Lower lobe of right lung (tissue), 2 donors: ENCODE measurements around the gene LRP8. TPM values are rescaled to one million over a fixed set of nuclear protein-coding genes. Genes with fewer than 3 reads are reported as not detected.

Source experiments
- ATAC-seq, 2 donors: fragments of 200-7000 bp; cut with Tn5 transposase; one replicate each; pipeline ENCODE4 v1.9.1; 2020 to 2022; ENCODE audit warnings: mild to moderate bottlenecking in 2 of 2, moderate library complexity in 2 of 2
- DNase-seq: peaks from one replicate; pipeline ENCODE4 v3.0.0-alpha.2; 2020
- H3K27ac ChIP-seq: fragments of 200-600 bp; one replicate; pipeline ENCODE4 v1.8.0; 2022
- H3K27me3 ChIP-seq: fragments of 200-600 bp; one replicate; pipeline ENCODE4 v1.8.0; 2022; ENCODE audit warnings: low read depth
- H3K36me3 ChIP-seq: fragments of 200-600 bp; one replicate; pipeline ENCODE4 v1.8.0; 2022; ENCODE audit warnings: mild to moderate bottlenecking
- H3K4me1 ChIP-seq: fragments of 200-600 bp; one replicate; pipeline ENCODE4 v1.8.0; 2022
- H3K4me3 ChIP-seq: fragments of 200-600 bp; one replicate; pipeline ENCODE4 v1.8.0; 2022; ENCODE audit warnings: mild to moderate bottlenecking
- H3K9me3 ChIP-seq: fragments of 200-600 bp; one replicate; pipeline ENCODE4 v1.8.0; 2022
- CTCF ChIP-seq: fragments of 200-600 bp; IDR thresholded peaks from one replicate; pipeline ENCODE4 v1.8.0; 2022; ENCODE audit warnings: antibody characterized with exemption, mild to moderate bottlenecking
- intact Hi-C: fragments of 100-400 bp; cut with DNase I; formaldehyde crosslinking; loops from one replicate; pipeline ENCODE4 v1.11.0; 2022
- total RNA-seq: library from RNA; stranded (reverse); fragmentation: NEBNext Ultra II Directional; extraction: Animal tissue kit (Norgen Biotek cat#: 25700); gene quantifications from one replicate; pipeline ENCODE4 v1.2.1, GENCODE V29; 2021
- donor health status: DM: no; HTN: yes; CAD: no; lungs with severe emphysema.

LRP8 gene
- total RNA-seq, 1 donor from 2014 or later: 9.2 TPM

DNA sequence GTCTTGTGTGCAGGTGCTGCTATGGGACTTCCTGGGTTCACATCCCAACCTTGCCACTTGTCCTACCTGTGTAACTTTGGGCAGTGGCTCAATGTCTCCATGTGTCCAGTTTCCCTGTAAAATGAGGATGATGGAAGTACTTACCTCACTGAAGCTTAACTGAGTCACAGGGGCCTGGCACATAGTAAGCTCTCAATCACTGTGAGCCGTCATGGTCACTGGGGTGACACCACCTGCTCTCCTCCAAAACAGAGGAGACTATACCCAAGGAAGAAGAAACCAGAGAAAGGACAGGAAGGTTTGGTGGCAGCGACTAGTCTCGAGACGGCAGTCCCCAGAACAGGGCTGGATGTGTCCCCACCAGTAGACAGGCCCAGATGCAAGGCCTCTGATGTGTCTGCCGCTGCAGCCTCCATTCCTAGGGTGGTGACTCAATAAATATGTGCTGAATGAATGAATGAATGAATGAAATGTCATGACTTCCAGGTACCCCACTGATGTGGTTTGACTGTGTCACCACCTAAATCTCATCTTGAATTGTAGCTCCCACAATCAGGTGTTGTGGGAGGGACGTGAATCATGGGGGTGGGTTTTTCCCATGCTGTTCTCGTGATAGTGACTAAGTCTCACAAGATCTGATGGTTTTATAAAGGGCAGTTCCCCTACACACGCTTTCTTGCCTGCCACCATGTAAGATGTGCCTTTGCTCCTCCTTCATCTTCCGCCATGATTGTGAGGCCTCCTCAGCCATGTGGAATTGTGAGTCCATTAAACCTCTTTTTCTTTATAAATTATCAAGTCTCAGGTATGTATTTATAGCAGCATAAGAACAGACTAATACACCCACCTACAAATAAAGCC is 13.0 kb upstream of the LRP8 start:
- Histone ChIP-seq H3K9me3 (no peaks in the 10 kb centered on the region), H3K27me3 (no peaks in the 10 kb centered on the region), H3K36me3 (no peaks in the 10 kb centered on the region), H3K4me3 (no peak overlapping the region), H3K27ac (no peak overlapping the region), H3K4me1 (no peaks in the 10 kb centered on the region)
- no peak for TF ChIP-seq CTCF
- no peak for DNase-seq
- no peak for ATAC-seq
- intact Hi-C loops: no loop called here

- no peaks in the 10 kb centered on the region for H3K4me1 ChIP-seq
- H3K27me3 ChIP-seq: no peaks in the 10 kb centered on the region
- no peak for DNase-seq
- intact Hi-C loops: no loop called here
- no peaks in the 10 kb centered on the region for H3K9me3 ChIP-seq
- H3K27ac ChIP-seq: no peak overlapping the region
- no peak overlapping the region for H3K4me3 ChIP-seq
- no peaks in the 10 kb centered on the region for H3K36me3 ChIP-seq
- TF ChIP-seq CTCF: no peak
- ATAC-seq: no peak
These were observed 12.1 kb upstream of the LRP8 start for GRCh38 chr1:53339736-53340635.

DNA sequence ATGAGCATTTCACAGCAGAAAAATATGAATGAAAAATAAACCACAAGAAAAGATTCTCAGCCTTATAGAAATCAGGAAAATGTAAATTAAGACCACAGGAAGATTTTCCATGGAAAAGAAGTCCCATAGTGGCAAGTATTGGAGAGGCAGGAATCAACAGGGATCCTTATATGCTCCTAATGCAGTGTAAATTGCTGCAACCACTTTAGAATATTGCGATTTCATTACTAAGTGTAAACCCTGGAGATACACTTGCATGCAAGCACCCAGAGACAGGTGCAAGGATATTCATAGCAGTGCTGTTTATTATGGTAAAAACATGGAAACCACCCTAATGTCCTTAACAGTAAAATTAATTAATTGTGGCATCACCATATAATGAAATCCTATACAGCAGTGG is 10.6 kb upstream of the LRP8 start:
- no peak for ATAC-seq
- Histone ChIP-seq H3K4me1 (no peaks in the 10 kb centered on the region), H3K4me3 (no peak overlapping the region), H3K27me3 (no peaks in the 10 kb centered on the region), H3K27ac (no peak overlapping the region), H3K36me3 (no peaks in the 10 kb centered on the region), H3K9me3 (no peaks in the 10 kb centered on the region)
- TF ChIP-seq CTCF: no peak
- no peak for DNase-seq
- intact Hi-C loops: no loop called here

- Histone ChIP-seq H3K36me3 (no peaks in the 10 kb centered on the region), H3K27me3 (no peaks in the 10 kb centered on the region), H3K4me1 (no peaks in the 10 kb centered on the region), H3K9me3 (no peaks in the 10 kb centered on the region), H3K27ac (no peak overlapping the region), H3K4me3 (no peak overlapping the region)
- TF ChIP-seq CTCF: no peak
- intact Hi-C loops: no loop called here
- ATAC-seq (no peak), DNase-seq (no peak)
These were observed 9.6 kb upstream of the LRP8 start for GRCh38 chr1:53337499-53337898.

GRCh38 chr1:53336146-53336545 is 8.3 kb upstream of the LRP8 start:
- ATAC-seq (no peak), DNase-seq (no peak)
- intact Hi-C loops: no loop called here

More at GRCh38 chr1:53336146-53336545, 8.3 kb upstream of the LRP8 start:
- H3K4me1 ChIP-seq: no peaks in the 10 kb centered on the region
- no peaks in the 10 kb centered on the region for H3K9me3 ChIP-seq
- H3K27me3 ChIP-seq: no peaks in the 10 kb centered on the region
- TF ChIP-seq CTCF: no peak
- H3K27ac ChIP-seq: no peak overlapping the region
- no peaks in the 10 kb centered on the region for H3K36me3 ChIP-seq
- no peak overlapping the region for H3K4me3 ChIP-seq
